Measurements from ENCODE around the gene GPRC5C.

GPRC5C gene

DNA sequence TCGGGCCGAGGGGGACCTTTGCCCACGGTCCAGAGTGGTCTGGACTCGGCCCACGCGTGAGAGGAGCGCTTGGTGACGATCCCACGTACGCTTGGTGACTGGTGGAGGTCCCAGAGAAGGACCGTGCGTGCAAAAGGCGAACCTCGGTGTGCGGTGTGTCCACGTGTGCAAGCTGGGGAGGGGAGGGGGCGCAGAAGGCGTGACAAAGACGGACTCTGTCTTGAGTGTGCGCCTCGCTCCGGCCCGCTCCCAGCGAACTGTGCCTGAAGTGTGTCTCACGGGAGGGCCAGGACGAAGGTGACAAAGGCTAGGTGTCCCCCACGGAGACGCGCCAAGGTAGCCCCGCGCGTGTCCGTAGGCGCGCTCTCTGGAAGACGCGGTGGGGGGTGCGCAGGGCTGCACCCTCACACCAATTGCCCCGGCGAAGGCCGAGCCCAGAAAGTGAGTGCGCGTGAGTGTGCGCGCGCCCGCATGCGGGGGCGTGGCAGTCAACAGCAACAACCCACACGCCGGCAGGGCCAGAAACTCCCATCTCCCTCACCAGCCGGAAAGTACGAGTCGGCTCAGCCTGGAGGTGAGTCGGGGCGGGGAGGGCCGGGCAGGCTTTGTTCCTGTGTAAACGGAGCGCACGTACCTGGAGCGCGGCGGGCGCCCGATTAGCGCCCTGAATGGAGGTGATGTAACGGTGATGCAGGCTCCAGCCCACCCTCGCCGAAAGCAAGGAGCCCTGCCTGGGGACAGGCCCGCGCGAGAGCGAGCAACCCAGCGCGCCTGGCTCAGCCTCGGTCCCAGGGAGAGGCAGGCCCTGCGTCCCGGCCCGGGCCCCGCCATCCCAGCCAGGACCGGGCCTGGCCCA lies at the start of gene GPRC5C:
GPRC5C (plus strand) TSS at position 521 of the 856 bp plus-strand sequence. CDS start 7,689 bp downstream, outside the sequence.
- peak in 1 of 2 donors; percentile 34 for DNase-seq (ENCODE audit: low read depth in 1 of 2, low spot score in 1 of 2)

DNA sequence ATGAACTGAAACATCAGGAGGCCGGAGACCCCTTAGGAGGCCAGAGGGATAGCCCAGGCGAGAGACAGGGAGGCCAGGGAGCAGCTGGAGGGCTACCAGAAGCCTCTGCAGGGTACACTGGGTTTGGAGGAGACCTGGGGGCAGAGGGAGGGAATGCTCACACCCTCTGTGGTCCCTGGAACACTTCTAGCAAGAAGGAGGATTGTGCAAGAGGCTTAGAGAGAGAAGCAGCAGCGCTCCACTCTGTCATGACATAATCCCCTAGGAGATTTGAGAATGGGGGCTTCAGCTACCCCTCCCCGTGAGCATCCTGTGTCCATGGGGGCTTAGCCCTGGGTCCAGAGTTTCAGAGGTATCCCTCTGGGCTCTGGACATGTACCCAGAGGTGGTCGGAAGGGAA lies 48.7 kb upstream of the GPRC5C start:
- no peak for DNase-seq (ENCODE audit: low read depth in 1 of 2, low spot score in 1 of 2)

- no peak for DNase-seq (ENCODE audit: low read depth in 1 of 2, low spot score in 1 of 2)
These were observed 46.7 kb upstream of the GPRC5C start for GRCh38 chr17:74385201-74385600.

DNA sequence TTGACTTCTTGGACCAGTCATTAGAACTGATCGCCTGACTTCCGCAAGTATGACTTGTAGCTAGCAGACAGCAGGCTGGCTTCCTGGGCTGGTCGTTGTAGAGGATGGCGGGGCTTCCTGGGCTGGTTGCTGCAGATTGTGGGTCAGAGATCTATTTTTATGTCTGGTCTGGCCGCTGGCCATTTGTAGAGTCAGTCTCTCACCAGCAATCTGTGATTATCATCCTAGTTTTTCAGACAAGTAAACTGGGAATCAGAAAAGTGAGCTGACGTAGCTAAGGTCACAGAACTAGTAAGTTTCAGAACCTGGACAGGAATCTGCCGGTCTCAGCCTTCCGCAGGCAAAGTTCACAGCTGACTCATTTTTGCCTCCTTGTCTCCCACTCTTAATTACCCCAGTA lies 45.5 kb upstream of the GPRC5C start:
- DNase-seq (ENCODE audit: low read depth in 1 of 2, low spot score in 1 of 2), result no peak

- no peak for DNase-seq (ENCODE audit: low read depth in 1 of 2, low spot score in 1 of 2)
These were observed 44.3 kb upstream of the GPRC5C start for GRCh38 chr17:74387365-74388218.

GRCh38 chr17:74389084-74389753 lies 42.7 kb upstream of the GPRC5C start:
- no peak for DNase-seq (ENCODE audit: low read depth in 1 of 2, low spot score in 1 of 2)

DNA sequence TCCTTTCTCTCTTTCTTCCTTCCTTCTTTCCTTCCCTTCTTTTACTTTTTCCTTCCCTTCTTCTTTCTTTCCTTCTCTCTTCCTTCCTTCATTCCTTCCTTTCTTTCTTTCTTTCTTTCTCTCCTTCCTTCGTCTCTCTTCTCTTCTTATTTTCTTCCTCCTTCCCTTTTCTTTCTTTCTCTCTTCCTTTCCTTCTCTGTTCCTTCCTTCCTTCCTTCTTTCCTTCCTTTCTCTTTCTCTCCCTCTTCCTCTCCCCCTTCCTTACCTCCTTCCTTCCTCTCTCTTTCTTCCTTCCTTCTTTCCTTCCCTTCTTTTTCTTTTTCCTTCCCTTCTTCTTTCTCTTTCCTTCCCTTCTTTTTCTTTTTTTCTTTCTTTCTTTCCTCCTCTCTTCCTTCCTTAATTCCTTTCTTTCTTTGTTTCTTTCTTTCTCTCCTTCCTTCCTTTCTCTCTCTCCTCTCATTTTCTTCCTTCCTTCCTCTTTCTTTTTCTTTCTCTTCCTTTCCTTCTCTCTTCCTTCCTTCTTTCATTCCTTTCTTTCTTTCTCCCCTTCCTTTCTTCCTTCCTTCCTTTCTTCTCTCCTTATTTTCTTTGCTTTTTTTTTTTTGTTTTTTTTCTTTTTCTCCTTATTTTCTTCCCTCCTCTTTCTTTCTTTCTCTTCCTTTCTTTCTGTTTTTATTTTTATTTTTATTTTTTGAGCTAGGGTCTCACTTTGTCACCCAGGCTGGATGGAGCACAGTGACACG lies 41.8 kb upstream of the GPRC5C start:
- DNase-seq (ENCODE audit: low read depth in 1 of 2, low spot score in 1 of 2), result no peak

GRCh38 chr17:74390680-74391653 lies 40.9 kb upstream of the GPRC5C start:
- no peak for DNase-seq (ENCODE audit: low read depth in 1 of 2, low spot score in 1 of 2)

- DNase-seq (ENCODE audit: low read depth in 1 of 2, low spot score in 1 of 2), result no peak
These were observed 40.1 kb upstream of the GPRC5C start for GRCh38 chr17:74391771-74392170.

DNA sequence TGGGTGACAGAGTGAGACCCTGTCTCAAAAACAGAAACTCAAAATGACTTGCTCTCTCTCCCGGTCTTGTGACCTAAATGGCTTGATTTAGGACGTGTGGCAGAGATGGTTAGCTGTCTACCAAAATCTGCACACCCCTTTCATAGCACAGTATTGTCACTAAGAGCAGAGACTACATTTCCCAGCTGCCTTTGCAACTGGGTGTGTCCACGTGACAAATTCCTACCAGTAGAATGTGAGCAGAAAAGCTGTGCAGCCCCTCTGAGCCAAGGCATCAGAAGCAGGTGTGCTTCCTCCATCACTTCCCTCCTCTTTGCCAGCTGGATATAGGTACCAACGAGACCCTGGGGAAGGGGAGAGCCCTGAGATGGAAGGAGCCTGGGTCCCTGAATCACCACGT lies 39.0 kb upstream of the GPRC5C start:
- no peak for DNase-seq (ENCODE audit: low read depth in 1 of 2, low spot score in 1 of 2)

DNA sequence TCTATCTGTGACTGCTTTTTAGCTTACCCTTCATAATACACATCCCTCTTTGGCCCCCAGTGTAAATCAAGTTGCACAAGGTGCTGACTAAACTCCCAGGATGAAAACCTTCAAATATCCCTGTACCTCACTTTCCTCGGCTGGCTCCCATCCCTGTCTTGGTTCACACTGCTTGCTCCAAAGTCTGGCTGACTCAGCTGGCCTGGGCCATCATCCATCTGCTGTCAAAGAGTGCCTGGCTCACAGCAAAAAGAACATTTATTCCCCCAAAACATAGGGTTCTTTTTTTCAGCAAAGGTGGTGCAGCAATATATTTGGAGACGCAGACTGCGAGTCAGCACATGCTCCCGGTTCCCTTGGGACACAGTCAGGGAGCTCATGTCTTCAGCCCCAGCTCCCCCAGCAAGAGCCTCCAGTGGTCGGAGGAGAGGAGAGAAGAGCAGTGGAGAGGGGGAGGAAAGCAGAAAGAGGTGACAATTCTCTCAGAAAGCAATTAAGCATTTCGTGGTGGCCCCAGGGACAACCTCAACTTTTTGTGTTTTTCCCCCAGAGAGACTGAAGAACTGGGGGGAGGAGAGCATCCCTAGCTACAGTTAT lies 38.4 kb upstream of the GPRC5C start:
- no peak for DNase-seq (ENCODE audit: low read depth in 1 of 2, low spot score in 1 of 2)

DNA sequence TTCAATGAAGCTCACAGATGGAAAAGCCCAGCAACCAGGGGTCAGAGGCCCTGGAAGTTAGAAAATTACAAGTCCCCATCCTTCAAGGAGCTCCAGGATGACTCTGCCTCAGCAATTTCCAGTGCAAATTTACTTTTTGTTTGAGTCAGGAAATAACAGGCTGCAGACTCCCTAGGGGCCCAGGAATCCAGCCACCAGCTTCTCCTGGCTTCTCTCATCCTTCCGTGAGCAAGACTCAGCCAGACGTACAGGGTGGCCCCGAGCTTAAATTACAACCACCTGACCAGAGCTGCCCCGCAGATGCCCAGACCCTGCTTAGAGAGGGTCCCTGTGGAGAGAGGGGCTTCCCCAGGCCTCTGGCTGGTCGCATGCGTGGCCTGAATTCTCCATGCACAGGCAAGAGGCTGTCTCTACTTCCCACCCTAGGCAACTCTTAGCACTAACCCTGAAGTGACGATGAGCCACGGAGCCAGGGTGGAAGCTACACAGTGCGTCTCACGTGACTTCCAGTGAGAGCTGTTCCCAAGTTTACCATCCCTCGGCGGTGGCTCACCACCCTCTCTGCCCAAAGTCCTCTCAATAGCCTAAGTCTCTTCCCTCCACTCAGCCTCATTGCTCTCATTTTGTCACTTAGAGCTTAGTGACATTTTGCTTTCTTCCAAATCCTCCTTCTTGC lies 37.5 kb upstream of the GPRC5C start:
- DNase-seq (ENCODE audit: low read depth in 1 of 2, low spot score in 1 of 2), result no peak

GRCh38 chr17:74394977-74395376 lies 36.9 kb upstream of the GPRC5C start:
- no peak for DNase-seq (ENCODE audit: low read depth in 1 of 2, low spot score in 1 of 2)

DNA sequence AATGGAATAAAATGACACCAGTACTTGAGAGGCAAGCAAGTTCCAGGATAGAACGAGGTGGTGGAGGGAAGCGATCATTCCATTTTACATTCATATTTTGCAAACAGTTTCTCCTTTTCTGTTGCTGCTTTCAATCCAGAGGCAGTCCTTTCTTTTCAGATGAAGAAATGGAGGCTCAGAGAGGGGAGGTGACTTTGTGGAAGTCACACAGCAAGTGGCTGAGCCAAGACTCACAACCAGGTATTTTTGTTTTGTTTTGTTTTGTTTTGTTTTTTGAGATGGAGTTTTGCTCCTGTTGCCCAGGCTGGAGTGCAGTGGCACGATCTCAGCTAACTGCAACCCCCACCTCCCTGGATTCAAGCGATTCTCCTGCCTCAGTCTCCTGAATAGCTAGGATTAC lies 35.3 kb upstream of the GPRC5C start:
- DNase-seq (ENCODE audit: low read depth in 1 of 2, low spot score in 1 of 2), result no peak

DNA sequence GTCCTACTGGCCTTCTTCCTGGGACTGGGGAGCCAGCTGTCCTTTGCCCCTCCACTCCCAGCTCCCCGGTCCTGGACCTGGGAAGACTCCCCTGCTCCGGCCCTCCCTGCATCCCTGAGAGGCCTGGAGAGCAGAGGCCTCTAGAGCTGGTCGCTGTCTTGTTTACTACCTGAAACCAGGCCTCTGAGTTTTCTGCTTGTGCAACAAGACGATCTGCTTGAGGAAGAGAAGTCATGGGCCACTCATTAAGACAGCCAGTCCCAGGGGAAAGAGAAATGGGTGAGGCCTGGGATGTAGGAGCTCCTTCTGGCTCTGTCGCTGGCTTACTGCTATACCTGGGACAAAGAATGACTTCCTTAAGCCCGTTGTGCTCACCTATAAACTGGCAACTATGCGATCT lies 29.8 kb upstream of the GPRC5C start:
- DNase-seq (ENCODE audit: low read depth in 1 of 2, low spot score in 1 of 2), result no peak

DNA sequence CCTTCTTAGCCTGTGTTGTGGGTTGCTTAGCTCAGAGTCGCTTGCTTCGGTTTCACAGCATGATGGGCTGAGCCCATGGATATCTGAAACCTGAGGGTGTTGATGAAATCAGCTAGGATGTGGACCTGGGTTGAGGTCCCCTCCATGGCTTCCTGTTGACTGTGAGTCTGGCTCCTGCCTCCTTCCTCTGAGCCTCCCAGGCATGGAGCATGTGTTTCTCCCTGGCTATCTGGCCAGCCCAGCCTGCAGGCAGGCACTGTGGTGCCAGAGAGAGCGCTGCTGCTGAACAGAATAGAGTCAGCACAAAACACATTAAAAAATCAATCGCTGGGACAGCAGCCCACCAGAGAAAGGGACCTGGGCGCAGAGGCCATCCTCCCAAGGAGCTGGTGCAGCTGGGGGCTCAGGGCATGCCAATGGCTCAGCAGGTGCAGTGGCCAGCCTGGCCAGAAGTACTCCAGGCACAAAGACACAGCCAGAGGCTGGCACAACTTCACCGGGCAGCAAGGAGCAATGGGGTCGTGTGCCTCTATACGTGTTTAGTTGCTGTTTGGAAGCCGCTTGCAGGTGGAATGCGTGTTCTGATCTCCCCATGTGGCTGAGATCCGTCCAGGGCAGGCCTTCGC lies 28.3 kb upstream of the GPRC5C start:
- DNase-seq (ENCODE audit: low read depth in 1 of 2, low spot score in 1 of 2), result no peak

GRCh38 chr17:74404218-74404617 lies 27.7 kb upstream of the GPRC5C start:
- DNase-seq (ENCODE audit: low read depth in 1 of 2, low spot score in 1 of 2), result no peak

DNA sequence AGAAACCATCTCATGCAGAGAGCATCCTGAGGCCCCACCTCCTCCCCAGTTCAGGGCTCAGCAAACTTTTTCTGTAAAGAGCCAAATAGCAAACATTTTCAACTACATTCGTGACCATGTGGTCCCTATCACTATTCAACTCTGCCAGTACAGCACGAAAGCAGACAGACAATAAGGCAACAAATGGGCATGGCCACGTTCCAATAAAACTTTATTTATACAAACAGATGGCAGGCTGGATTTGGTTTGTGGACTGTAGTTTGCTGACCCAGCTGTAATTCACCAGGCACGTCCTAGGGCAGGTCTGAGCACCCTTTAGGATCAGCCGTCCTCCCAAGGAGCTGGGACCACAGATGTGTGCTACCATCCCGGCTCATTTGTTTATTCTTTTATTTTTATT lies 27.1 kb upstream of the GPRC5C start:
- no peak for DNase-seq (ENCODE audit: low read depth in 1 of 2, low spot score in 1 of 2)

All from activated CD4-positive, alpha-beta T cell treated with anti-CD3 and anti-CD28 coated beads, Interleukin-2, amount 50 U/mL, for 24 hours (primary cell).